HG03439 (cell line): ENCODE measurements around the gene KCNJ9.

Experiments
- ATAC-seq: cut with Tn5 transposase; IDR thresholded peaks from one replicate; pipeline ENCODE4 v1.9.1; 2021; ENCODE audit warnings: mild to moderate bottlenecking, moderate library complexity; ENCODE audit not compliant: unreplicated experiment

KCNJ9 gene

GRCh38 chr1:160064746-160065145 is 16.6 kb upstream of the KCNJ9 start:
- no peak for ATAC-seq

DNA sequence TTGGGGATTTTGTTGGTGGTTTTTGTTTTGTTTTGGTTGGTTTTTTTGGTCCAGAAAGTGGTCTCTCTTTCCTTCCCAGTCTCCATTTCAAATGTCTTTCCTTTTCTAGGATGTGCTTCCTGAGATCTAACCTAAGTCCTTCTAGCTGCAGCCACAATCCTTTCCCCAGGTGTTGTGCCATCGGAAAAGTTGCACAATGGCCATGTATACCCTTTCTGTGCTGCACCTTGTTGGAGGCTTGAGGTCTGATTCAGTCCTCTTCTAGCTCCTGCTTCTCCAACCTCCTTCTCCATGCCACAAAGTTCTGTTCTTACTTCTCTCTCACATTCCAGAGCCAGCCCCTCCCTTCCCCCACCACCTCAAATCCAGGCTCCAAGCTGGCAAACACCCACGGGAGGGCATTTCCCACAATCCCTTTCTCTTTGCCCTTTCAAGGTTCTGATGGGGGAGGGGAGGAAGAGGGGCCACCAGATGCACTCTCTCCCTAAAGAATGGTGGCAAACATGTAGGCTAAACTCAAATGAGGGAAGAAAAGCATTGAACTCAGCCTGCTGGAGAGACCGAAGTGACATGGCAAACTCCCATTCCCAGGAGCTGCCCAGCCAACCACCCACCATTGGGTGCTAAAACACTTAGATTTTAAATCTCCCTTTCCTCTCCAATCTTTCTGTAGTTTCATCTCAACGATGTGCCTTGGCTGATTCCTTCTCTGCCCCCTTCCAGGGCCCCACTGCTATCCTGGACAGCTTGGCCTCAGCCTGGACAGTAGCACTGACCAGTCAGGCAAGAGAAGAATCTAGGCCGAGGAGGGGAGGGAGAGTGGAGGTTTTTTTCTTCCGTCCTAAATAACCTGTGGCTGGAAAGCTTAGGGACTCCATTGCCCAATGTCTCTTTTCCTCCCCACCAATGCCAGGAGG is 14.3 kb upstream of the KCNJ9 start:
- ATAC-seq, result no peak

GRCh38 chr1:160068225-160068624 is 13.1 kb upstream of the KCNJ9 start:
- no peak for ATAC-seq

- no peak for ATAC-seq
Measured at GRCh38 chr1:160069460-160070231, 11.7 kb upstream of the KCNJ9 start, which contains the start of gene KCNJ10. Gene KCNJ10, minus strand, starts transcription at chr1:160070160. Its CDS starts 27,628 bp downstream, at chr1:160042532.

DNA sequence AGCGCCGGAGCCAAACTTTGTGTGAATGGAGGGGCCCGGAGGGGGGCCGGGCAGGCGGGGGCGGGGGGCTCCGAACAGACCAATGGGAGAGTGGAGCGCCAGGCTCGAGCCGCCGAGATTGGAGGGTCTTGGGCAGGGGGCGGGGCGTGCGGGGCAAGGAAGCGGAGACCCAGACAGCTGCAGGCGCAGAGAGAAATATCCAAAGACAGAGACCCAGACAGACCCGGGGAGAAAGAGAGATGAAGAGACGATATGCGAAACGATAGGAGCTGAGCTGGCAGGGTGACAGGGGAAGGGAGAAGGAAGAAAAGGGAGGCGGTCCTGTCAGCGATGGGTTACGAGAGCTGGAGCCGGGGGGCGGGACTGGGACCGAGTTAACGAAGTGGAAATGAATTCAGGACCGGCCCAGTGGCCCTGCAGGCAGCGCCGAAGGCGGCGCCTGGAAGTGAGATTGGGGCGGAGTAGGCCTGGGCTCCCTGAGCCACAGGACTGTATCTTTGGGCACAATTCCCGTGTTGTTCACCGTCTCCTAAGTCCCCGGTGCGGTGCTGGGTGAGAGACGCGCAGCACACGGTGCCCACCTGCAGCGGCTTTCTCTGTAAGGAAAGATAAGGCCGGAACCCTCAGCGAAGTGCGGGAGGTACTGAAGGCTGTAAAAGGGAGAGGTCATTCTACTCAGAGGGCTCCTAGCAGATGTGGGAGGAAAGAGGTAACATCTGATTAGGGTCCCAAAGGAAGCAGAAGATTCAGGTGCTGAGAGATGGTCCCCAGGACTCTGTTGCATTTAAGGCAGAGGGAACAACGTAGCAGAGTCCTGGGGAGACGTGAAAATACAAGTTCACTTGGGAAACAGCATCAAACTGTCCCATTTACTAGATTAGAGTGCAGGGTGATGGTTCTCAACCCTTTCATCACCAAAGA is 10.8 kb upstream of the KCNJ9 start:
- ATAC-seq, result no peak

GRCh38 chr1:160071289-160071688 is 10.0 kb upstream of the KCNJ9 start:
- ATAC-seq, result no peak

GRCh38 chr1:160074865-160075264 is 6.5 kb upstream of the KCNJ9 start:
- ATAC-seq, result no peak

DNA sequence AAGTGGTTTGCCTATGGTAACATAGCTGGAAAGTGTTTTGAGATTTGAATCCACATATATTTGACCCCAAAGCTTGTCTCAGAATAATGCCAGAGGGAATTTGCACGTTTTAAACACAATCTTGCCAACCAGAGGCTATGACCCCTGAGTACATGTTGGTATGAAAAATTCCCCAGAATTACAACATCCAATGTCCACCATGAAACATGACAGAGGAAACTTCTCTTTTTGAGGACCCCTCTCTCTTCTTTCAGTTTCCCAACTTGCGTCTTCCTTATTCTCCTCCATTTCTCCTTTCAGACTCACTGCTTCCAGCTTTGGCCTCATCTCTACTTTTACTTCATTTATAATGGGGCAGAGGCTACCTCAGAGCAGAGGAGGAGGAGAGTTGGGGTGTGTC is 5.5 kb upstream of the KCNJ9 start:
- ATAC-seq, result no peak

DNA sequence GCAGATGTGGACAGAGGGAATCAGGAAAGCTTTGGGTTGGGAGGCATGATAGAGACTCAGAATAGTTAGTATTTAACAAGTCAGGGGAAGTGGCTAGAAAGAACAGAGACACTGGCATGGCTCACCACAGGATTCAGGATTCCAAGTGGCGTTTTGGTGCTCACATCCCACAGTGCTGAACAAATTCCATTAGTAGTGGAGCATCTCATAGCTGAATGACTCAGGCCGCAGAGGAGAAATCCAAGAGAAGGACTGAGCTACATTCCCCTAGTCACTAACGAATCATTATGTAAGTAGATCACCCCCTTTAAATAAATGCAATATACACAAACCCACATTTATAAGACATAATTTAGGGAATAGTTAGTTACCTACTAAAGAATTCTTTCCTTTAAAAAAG is 5.0 kb upstream of the KCNJ9 start:
- ATAC-seq, result no peak

DNA sequence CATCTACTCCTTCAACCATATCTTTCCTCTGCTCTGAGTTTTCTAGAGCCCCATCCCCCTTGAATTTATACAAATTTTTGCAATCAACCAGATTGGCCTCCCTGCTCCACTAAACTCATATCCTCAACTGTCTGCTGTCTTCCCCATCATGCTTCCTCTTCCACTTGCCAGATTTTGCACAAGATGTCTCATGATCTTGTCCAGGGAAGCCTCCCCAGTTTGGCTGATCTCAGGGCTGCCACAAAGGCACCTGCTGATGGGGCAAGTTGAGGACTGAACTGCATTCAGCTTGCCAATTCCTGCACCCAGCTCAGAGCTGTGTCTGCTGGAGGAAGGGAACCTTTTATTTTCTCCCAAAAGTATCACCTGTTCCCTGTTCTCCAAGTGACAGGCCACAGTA is 3.9 kb upstream of the KCNJ9 start:
- no peak for ATAC-seq

DNA sequence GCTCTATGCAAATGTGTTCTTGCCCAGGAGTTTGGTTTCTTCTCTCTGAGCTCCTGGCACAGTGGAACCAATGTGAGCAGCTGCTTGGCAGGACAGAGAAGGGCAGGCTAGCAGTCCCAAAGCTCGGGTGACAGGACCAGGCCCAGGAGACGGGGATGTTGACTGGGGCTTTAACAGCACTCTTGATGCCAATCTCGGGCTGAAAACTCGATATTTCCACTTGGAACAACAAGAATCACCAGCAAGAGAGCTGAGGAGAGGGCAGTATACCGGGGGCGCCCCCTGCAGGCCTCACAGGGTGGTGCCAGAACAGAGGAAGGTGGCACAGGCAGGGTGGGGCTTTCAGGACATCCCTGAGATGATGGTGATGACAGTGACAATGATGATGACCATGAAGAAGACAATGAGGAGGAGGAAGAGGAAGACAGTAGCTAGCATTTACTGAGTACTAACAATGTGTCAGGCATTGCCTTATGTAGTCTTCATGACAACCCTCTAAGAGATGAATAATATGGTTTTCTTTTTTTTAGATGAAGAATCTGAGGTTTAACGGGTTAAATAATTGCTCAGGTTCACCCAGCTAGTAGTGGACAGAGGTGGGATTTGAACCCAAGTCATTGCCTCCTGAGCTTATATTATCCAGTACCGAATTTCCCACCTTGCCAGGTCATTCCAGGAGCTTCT is 2.7 kb upstream of the KCNJ9 start:
- no peak for ATAC-seq

GRCh38 chr1:160079448-160079847 is 1.9 kb upstream of the KCNJ9 start:
- no peak for ATAC-seq

GRCh38 chr1:160080381-160081100 is 797 bp upstream of the KCNJ9 start:
- ATAC-seq, result no peak

GRCh38 chr1:160082487-160082886 is 1.1 kb downstream of the KCNJ9 start:
- no peak for ATAC-seq

- ATAC-seq, result no peak
Measured at GRCh38 chr1:160082926-160083325, 1.6 kb downstream of the KCNJ9 start.

DNA sequence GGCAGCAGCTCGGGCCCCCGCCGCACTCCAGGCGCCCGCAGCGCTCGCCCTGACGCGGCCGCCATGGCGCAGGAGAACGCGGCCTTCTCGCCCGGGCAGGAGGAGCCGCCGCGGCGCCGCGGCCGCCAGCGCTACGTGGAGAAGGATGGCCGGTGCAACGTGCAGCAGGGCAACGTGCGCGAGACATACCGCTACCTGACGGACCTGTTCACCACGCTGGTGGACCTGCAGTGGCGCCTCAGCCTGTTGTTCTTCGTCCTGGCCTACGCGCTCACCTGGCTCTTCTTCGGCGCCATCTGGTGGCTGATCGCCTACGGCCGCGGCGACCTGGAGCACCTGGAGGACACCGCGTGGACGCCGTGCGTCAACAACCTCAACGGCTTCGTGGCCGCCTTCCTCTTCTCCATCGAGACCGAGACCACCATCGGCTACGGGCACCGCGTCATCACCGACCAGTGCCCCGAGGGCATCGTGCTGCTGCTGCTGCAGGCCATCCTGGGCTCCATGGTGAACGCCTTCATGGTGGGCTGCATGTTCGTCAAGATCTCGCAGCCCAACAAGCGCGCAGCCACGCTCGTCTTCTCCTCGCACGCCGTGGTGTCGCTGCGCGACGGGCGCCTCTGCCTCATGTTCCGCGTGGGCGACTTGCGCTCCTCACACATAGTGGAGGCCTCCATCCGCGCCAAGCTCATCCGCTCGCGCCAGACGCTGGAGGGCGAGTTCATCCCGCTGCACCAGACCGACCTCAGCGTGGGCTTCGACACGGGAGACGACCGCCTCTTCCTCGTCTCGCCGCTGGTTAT is 2.8 kb downstream of the KCNJ9 start:
- peak; percentile 73 for ATAC-seq

DNA sequence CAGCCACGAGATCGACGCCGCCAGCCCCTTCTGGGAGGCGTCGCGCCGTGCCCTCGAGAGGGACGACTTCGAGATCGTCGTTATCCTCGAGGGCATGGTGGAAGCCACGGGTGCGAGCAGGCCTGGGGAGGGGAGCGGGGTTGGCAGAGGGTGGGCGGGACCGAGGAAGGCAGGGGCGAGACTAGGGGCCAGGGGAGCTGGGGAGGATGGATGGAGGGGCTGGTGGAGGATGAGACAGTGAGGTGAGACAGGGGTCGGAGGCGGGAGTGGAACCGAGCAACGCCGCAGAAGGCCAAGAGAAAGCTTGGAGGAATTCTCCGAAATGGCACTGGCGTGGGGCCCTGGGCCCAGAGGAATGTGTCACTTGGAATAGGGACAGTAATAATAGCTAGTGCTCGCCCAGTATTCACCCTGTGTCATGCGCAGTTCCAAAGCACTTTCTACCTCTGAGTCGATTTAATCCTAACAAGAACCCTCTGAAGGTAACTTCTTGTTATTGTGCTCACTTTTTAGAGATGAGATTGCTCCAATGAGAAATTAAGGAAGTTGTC is 3.5 kb downstream of the KCNJ9 start:
- no peak for ATAC-seq

DNA sequence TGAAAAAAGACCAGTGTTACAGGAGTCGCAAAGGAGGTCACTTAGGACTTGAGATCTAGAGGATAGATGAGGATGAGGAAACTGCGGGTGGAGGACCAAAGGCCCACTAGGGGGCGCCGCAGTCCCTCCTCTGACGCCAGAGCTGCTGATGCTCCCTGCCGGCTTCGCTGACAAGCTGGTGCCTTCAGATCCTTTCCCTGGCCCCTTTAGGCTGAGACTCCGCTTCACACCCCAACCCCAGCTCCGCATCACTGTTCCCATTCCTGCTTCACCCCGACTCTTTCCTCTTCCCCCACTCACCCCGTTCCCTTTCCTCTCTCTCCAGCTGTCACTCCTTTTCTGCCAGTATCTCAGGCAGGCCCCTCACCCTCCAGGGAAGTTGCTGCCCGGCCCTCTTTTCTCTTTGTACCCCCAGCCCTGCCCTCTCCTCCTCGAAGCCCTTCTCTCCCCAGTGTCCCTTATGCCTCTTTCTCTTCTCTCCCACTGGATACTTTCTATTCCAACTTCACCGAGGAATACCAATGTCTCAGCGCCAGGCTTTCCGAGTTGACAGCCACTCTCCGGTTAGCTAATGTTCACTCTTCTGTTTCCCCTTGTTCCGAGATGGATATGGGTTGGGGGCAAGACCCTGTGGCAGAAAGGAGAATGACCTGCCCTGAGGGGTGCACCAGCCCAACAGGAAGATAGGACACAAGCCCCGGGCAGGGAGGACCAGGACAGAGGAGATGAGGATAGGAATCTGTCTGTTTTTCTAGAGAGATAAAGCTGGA is 4.5 kb downstream of the KCNJ9 start:
- ATAC-seq, result no peak
